ENCODE results near the gene PRRC2B. TPM values are rescaled to one million over a fixed set of nuclear protein-coding genes. Genes with fewer than 3 reads are reported as not detected.
"Not testable (repeated sequence)": the region's sequence is repeated elsewhere in the genome, so short reads cannot be mapped to it uniquely, and the experiment has no call there.

Gene PRRC2B
- total RNA-seq, 2 experiments from 2014 or later = 281 to 303 TPM

- H3K27ac Mint-ChIP-seq = no peak overlapping the region
- H3K36me3 Mint-ChIP-seq (ENCODE audit: low read depth) = no peaks in the 10 kb centered on the region
- H3K9me3 Mint-ChIP-seq = no peaks in the 10 kb centered on the region
- ChIA-PET CTCF (interaction anchor here (0.8 to 1.2 kb wide), 2 partner anchors 17 to 242 kb away, joined by 3 to 5 read pairs; partner anchors contain the start of gene NUP214), POLR2A (interaction anchor here (0.7 kb wide), 1 partner anchor 207 kb away, joined by 4 read pairs; no protein-coding TSS in a partner anchor)
- no peak for DNase-seq
- H3K4me1 Mint-ChIP-seq = peaks cover 5% of the 10 kb centered on the region
- H3K27me3 Mint-ChIP-seq = no peaks in the 10 kb centered on the region
- H3K4me3 Mint-ChIP-seq = no peak overlapping the region
These were observed 27.0 kb upstream of the PRRC2B start for GRCh38 chr9:131366761-131367401.

DNA sequence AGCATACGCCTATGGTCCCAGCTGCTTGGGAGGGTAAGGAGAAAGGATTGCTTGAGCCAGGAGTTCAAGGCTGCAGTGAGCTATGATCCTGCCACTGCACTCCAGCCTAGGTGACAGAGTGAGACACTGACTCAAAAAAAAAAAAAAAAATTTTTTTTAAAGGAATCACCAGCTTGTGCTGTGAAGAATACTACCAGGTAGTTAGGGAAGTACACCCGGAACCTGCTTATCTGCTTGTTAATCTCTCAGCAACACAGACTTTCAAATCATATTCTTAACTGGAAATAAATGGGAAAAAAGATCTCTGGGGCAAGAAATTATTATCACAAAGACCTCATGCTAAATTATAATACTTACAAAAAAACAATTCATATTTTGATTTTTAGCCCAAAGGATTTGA lies 26.4 kb upstream of the PRRC2B start:
- Mint-ChIP-seq H3K9me3 (no peaks in the 10 kb centered on the region), H3K4me1 (peaks cover 11% of the 10 kb centered on the region), H3K27me3 (no peaks in the 10 kb centered on the region), H3K36me3 (ENCODE audit: low read depth) (peaks cover 2% of the 10 kb centered on the region), H3K27ac (no peak overlapping the region), H3K4me3 (no peak overlapping the region)
- CTCF ChIA-PET = interaction anchor here (1.2 kb wide), 1 partner anchor 17 kb away, joined by 5 read pairs; no protein-coding TSS in a partner anchor
- POLR2A ChIA-PET = interaction anchor here (0.7 kb wide), 1 partner anchor 207 kb away, joined by 4 read pairs; no protein-coding TSS in a partner anchor
- no peak for DNase-seq

- DNase-seq = no peak
- CTCF ChIA-PET = interaction anchor here (0.6 kb wide), 1 partner anchor 501 kb away, joined by 4 read pairs; no protein-coding TSS in a partner anchor
- Mint-ChIP-seq H3K27ac (no peak overlapping the region), H3K4me1 (peaks cover 17% of the 10 kb centered on the region), H3K9me3 (no peaks in the 10 kb centered on the region), H3K36me3 (ENCODE audit: low read depth) (peaks cover 3% of the 10 kb centered on the region), H3K4me3 (no peak overlapping the region), H3K27me3 (no peaks in the 10 kb centered on the region)
- POLR2A ChIA-PET = no interaction called here
These were observed 23.2 kb upstream of the PRRC2B start for GRCh38 chr9:131370638-131371037.

GRCh38 chr9:131372599-131372973 lies 21.3 kb upstream of the PRRC2B start:
- ChIA-PET POLR2A (interaction anchor here (0.6 to 1.7 kb wide), 4 partner anchors 18 to 128 kb away, joined by 3 to 5 read pairs (median 3); no protein-coding TSS in a partner anchor), CTCF (interaction anchor here (0.5 to 1.4 kb wide), 10 partner anchors 11 to 644 kb away, joined by 3 to 6 read pairs (median 4); no protein-coding TSS in a partner anchor)
- DNase-seq; H3K36me3 Mint-ChIP-seq (ENCODE audit: low read depth); H3K27me3 Mint-ChIP-seq; H3K9me3 Mint-ChIP-seq: not testable (repeated sequence)
- H3K27ac Mint-ChIP-seq = peak overlapping the region; percentile 96
- peak overlapping the region; percentile 96 for H3K4me3 Mint-ChIP-seq
- H3K4me1 Mint-ChIP-seq = peaks cover 17% of the 10 kb centered on the region

DNA sequence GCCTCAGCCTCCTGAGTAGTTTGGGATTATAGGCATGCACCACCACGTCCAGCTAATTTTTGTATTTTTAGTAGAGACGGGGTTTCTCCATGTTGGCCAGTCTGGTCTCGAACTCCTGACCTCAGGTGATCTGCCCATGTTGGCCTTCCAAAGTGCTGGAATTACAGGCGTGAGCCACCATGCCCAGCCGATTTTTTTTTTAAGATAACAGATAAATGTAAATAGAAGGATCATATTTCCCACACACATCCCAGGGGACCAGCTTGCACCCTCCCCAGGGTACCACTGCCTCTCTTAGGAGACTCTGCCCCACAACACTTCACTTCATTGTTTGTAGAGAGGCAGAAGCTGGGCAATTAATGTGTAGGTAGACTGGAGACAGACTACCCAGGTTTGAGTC lies 19.2 kb upstream of the PRRC2B start:
- H3K36me3 Mint-ChIP-seq (ENCODE audit: low read depth); H3K27ac Mint-ChIP-seq; H3K27me3 Mint-ChIP-seq; DNase-seq; H3K9me3 Mint-ChIP-seq; POLR2A ChIA-PET: not testable (repeated sequence)
- Mint-ChIP-seq H3K4me3 (peak overlapping the region; percentile 96), H3K4me1 (peaks cover 17% of the 10 kb centered on the region)
- CTCF ChIA-PET = interaction anchor here (0.7 kb wide), 2 partner anchors 308 to 502 kb away, joined by 3 to 5 read pairs; no protein-coding TSS in a partner anchor

DNA sequence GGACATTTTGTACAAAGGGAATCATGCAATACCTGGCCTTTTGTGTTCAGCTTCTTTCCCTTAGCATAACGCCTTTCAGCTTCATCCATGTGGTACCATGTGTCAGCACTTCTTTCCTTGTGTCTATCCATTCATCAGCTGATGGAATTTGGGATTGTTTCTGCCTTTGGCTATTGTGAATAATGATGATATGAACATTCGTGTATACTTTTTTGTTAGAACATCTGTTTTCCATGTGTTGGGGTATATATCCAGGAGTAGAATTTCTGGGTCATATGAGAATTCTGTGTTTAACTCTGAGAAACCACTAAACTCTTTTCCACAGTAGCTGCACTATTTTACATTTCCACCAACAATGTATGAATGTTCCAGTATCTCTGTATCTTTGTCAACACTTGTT lies 14.8 kb upstream of the PRRC2B start:
- no peak overlapping the region for H3K27ac Mint-ChIP-seq
- no peaks in the 10 kb centered on the region for H3K36me3 Mint-ChIP-seq (ENCODE audit: low read depth)
- DNase-seq = no peak
- no peaks in the 10 kb centered on the region for H3K9me3 Mint-ChIP-seq
- no peaks in the 10 kb centered on the region for H3K27me3 Mint-ChIP-seq
- ChIA-PET CTCF (interaction anchor here (0.6 to 0.7 kb wide), 3 partner anchors 32 to 369 kb away, joined by 3 read pairs; no protein-coding TSS in a partner anchor), POLR2A (no interaction called here)
- no peak overlapping the region for H3K4me3 Mint-ChIP-seq
- peaks cover 6% of the 10 kb centered on the region for H3K4me1 Mint-ChIP-seq

DNA sequence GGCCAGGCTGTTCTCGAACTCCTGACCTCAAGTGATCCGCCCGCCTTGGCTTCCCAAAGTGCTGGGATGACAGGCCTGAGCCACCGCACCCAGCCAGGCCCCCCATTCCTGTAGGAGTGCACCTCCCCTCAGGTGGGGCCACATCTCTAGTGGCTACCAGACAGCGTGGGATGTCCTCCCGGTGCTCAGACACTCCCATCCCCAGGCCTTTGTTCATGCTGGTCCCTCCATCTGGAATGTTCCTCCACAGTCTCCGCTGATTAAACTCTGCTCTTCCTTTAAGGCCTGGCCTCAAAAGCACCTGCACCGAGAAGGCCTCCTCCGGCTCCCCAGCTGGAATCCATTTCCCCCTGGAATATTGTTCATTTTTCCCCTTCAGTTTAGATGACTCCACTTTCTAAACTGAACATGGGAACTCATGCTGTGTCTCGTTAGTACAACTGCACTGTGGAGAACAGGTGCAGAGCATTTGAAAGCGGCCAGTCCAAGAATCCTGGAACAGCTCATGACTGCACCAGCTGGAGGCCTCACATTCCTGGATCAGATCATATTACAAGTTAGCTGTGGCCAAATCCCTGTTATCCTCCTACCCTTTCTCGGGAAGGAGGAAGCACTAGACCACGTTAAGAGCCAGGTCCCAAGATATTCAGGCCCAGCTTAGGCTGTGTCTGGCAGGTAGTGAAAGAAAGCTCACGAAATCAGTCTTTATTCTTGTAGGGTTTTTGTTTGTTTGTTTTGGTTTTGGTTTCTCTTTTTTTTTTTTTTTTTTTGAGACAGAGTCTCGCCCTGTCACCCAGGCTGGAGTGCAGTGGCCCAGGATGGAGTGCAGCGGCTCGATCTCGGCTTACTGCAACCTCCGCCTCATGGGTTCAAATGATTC lies 10.8 kb upstream of the PRRC2B start:
- Mint-ChIP-seq H3K36me3 (ENCODE audit: low read depth) (no peaks in the 10 kb centered on the region), H3K27ac (no peak overlapping the region), H3K27me3 (no peaks in the 10 kb centered on the region), H3K4me1 (peaks cover 15% of the 10 kb centered on the region), H3K4me3 (no peak overlapping the region), H3K9me3 (no peaks in the 10 kb centered on the region)
- DNase-seq = no peak
- POLR2A ChIA-PET = no interaction called here
- CTCF ChIA-PET = interaction anchor here (0.6 to 1.6 kb wide), 5 partner anchors 10 to 1515 kb away, joined by 4 to 6 read pairs (median 4); no protein-coding TSS in a partner anchor

DNA sequence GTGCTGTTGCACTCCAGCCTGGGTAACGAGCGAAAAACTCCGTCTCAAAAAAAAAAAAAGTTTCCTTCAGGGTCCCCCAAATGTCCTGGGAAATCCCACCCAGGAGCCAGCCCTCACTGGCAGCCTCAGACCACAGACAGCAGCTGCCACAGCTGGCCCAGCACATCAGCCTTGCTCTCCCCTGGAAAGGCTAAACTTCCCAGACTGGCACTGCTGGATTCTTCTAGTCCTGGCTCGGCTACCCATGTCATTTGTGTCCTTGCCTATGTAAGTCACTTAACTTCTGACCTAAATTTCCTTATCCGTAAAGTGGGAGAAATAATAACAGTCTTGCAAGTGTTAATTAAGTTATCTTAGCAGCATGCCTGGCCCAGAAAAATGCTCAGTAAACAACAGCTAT lies 8.6 kb upstream of the PRRC2B start:
- Mint-ChIP-seq H3K9me3 (no peaks in the 10 kb centered on the region), H3K36me3 (ENCODE audit: low read depth) (no peaks in the 10 kb centered on the region), H3K4me3 (no peak overlapping the region), H3K27ac (no peak overlapping the region), H3K4me1 (peaks cover 15% of the 10 kb centered on the region), H3K27me3 (no peaks in the 10 kb centered on the region)
- POLR2A ChIA-PET = no interaction called here
- no peak for DNase-seq
- CTCF ChIA-PET = interaction anchor here (0.6 kb wide), 2 partner anchors 49 to 1510 kb away, joined by 3 to 5 read pairs; no protein-coding TSS in a partner anchor

DNA sequence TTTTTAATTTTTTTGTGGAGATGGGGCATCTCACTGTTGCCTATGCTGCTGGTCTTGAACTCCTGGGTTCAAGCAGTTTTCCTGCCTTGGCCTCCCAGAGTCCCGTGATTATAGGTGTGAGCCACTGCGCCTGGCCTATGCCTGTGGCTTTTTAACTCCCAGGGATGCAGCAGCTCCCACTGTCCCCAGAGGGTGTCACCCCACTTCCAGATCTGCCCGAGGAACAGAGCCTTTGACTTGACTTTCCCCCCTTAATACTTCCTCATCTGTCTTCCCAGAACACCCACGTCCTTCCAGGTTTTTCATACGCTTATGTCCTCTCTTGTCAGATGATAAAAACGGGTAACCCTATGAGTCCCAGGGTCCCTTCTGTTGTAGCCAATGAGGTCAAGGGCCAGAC lies 7.6 kb upstream of the PRRC2B start:
- peaks cover 2% of the 10 kb centered on the region for H3K27me3 Mint-ChIP-seq
- ChIA-PET POLR2A (no interaction called here), CTCF (no interaction called here)
- H3K36me3 Mint-ChIP-seq (ENCODE audit: low read depth) = no peaks in the 10 kb centered on the region
- H3K27ac Mint-ChIP-seq = no peak overlapping the region
- H3K4me1 Mint-ChIP-seq = peaks cover 15% of the 10 kb centered on the region
- DNase-seq = no peak
- H3K9me3 Mint-ChIP-seq = no peaks in the 10 kb centered on the region
- no peak overlapping the region for H3K4me3 Mint-ChIP-seq

- Mint-ChIP-seq H3K9me3 (no peaks in the 10 kb centered on the region), H3K4me3 (no peak overlapping the region), H3K27ac (no peak overlapping the region), H3K27me3 (peaks cover 4% of the 10 kb centered on the region), H3K36me3 (ENCODE audit: low read depth) (no peaks in the 10 kb centered on the region), H3K4me1 (peaks cover 16% of the 10 kb centered on the region)
- no peak for DNase-seq
- POLR2A ChIA-PET = no interaction called here
- CTCF ChIA-PET = no interaction called here
These were observed 6.5 kb upstream of the PRRC2B start for GRCh38 chr9:131387394-131387793.

DNA sequence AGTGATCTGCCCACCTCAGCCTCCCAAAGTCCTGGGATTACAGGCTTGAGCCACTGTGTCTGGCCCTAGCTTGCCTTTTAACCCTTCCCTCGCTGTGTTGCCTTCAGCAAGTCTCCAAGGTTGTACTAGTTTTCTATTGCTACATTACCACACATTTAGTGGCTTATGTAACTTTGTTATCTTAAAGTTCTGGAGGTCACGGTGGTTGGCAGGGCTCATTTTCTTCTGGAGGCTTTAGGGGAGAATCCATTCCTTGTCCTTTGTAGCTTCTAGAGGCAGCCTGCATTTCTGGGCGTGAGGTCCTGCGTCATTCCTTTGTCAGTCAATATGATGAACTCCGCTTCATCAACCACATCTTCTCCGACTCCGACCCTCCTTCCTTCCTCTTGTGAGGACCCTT lies 2.9 kb upstream of the PRRC2B start:
- no peak overlapping the region for H3K4me3 Mint-ChIP-seq
- POLR2A ChIA-PET = no interaction called here

GRCh38 chr9:131391504-131391903 lies 2.4 kb upstream of the PRRC2B start:
- Mint-ChIP-seq H3K27me3 (peaks cover 4% of the 10 kb centered on the region), H3K4me3 (no peak overlapping the region), H3K27ac (no peak overlapping the region), H3K36me3 (ENCODE audit: low read depth) (peaks cover 17% of the 10 kb centered on the region), H3K4me1 (peaks cover 24% of the 10 kb centered on the region), H3K9me3 (no peaks in the 10 kb centered on the region)
- no peak for DNase-seq
- ChIA-PET CTCF (interaction anchor here (0.6 to 1.0 kb wide), 2 partner anchors 16 to 950 kb away, joined by 3 read pairs; no protein-coding TSS in a partner anchor), POLR2A (no interaction called here)

More for the DNA sequence above, 2.9 kb upstream of the PRRC2B start:
- Mint-ChIP-seq H3K4me1 (peaks cover 23% of the 10 kb centered on the region), H3K36me3 (ENCODE audit: low read depth) (peaks cover 13% of the 10 kb centered on the region), H3K27ac (no peak overlapping the region), H3K9me3 (no peaks in the 10 kb centered on the region), H3K27me3 (peaks cover 4% of the 10 kb centered on the region)
- no peak for DNase-seq
- CTCF ChIA-PET = interaction anchor here (0.6 to 1.0 kb wide), 2 partner anchors 15 to 950 kb away, joined by 3 read pairs; no protein-coding TSS in a partner anchor
